Neural cell (in vitro differentiated cells): ENCODE data around the gene FGD5. TPM values are rescaled to one million over a fixed set of nuclear protein-coding genes. Genes with fewer than 3 reads are reported as not detected.

ENCODE experiments used
- H2AFZ ChIP-seq: fragments of 200-600, 300-800 bp; sonication (generic), shearing (Covaris generic); 2 replicates; pipeline ENCODE4 v1.6.0; 2014; ENCODE audit warnings: low read depth, mild to moderate bottlenecking, antibody characterized with exemption, low read length, moderate library complexity
- H3F3A ChIP-seq: fragments of 200-600 bp; shearing (Covaris generic); 2 replicates; pipeline ENCODE4 v1.6.1; 2016; ENCODE audit warnings: mild to moderate bottlenecking, moderate library complexity, mixed read lengths, antibody characterized with exemption, low read length; ENCODE audit not compliant: insufficient read depth, poor library complexity, severe bottlenecking
- H3K27ac ChIP-seq: fragments of 200-600, 300-800 bp; sonication (generic), shearing (Covaris generic); 2 replicates; pipeline ENCODE4 v1.5.1; 2014; ENCODE audit warnings: mild to moderate bottlenecking, low read length, moderate library complexity
- H3K27me3 ChIP-seq: fragments of 300-800, 200-600 bp; sonication (generic), shearing (Covaris generic); 2 replicates; pipeline ENCODE4 v1.6.0; 2014; ENCODE audit warnings: mild to moderate bottlenecking, low read depth, low read length, moderate library complexity; ENCODE audit not compliant: insufficient read depth
- H3K36me3 ChIP-seq: fragments of 300-800, 200-600 bp; sonication (generic), shearing (Covaris generic); 2 replicates; pipeline ENCODE4 v1.5.1; 2014; ENCODE audit warnings: mild to moderate bottlenecking, antibody characterized with exemption, low read length, moderate library complexity; ENCODE audit not compliant: insufficient read depth
- H3K4me2 ChIP-seq: fragments of 300-800, 200-600 bp; sonication (generic), shearing (Covaris generic); 2 replicates; pipeline ENCODE4 v1.6.0; 2014; ENCODE audit warnings: mild to moderate bottlenecking, low read length
- H3K4me3 ChIP-seq: fragments of 300-800, 200-600 bp; sonication (generic), shearing (Covaris generic); 2 replicates; pipeline ENCODE4 v1.5.1; 2014; ENCODE audit warnings: mild to moderate bottlenecking, low read length, moderate library complexity
- H3K79me2 ChIP-seq: fragments of 200-600 bp; shearing (Covaris generic); replicated peaks from 2 replicates; pipeline ENCODE4 v1.6.0; 2014; ENCODE audit warnings: mild to moderate bottlenecking, low read length, moderate library complexity; ENCODE audit not compliant: insufficient read depth
- H3K9ac ChIP-seq: fragments of 300-800, 200-600 bp; sonication (generic), shearing (Covaris generic); 2 replicates; pipeline ENCODE4 v1.6.1; 2016; ENCODE audit warnings: mild to moderate bottlenecking, low read length, mixed read lengths
- H3K9me2 ChIP-seq: fragments of 200-600 bp; shearing (Covaris generic); 2 replicates; pipeline ENCODE4 v1.6.1; 2016; ENCODE audit warnings: mild to moderate bottlenecking, low read length, mixed read lengths; ENCODE audit not compliant: insufficient read depth
- H3K9me3 ChIP-seq: fragments of 200-600, 300-800 bp; sonication (generic), shearing (Covaris generic); 2 replicates; pipeline ENCODE4 v1.6.1; 2016; ENCODE audit warnings: mild to moderate bottlenecking, mixed run types, low read length, moderate library complexity, mixed read lengths
- H4K20me1 ChIP-seq: fragments of 200-600 bp; shearing (Covaris generic); 2 replicates; pipeline ENCODE4 v1.6.1; 2016; ENCODE audit warnings: mild to moderate bottlenecking, mixed run types; ENCODE audit not compliant: insufficient read depth
- EP300 ChIP-seq: fragments of 450-650 bp; conservative IDR thresholded peaks from 2 replicates; pipeline ENCODE4 v1.6.1; 2014; ENCODE audit warnings: antibody characterized with exemption, mild to moderate bottlenecking, moderate library complexity; ENCODE audit not compliant: poor library complexity, severe bottlenecking
- EZH2 ChIP-seq: fragments of 200-600, 300-800 bp; shearing (Covaris generic), sonication (generic); IDR thresholded peaks from 2 replicates; pipeline ENCODE4 v1.6.1; 2014; ENCODE audit warnings: antibody characterized with exemption, low read length, borderline replicate concordance, mild to moderate bottlenecking; ENCODE audit not compliant: insufficient read depth, poor library complexity, severe bottlenecking
- MXI1 ChIP-seq: fragments of 450-650 bp; conservative IDR thresholded peaks from 2 replicates; pipeline ENCODE4 v1.6.1; 2014; ENCODE audit warnings: antibody characterized with exemption, mild to moderate bottlenecking; ENCODE audit not compliant: poor library complexity, severe bottlenecking
- POLR2AphosphoS5 ChIP-seq: IDR thresholded peaks from 2 replicates; pipeline ENCODE4 v1.6.1; 2012
- RAD21 ChIP-seq: fragments of 450-650 bp; conservative IDR thresholded peaks from 2 replicates; pipeline ENCODE4 v1.6.1; 2014; ENCODE audit warnings: antibody characterized with exemption, mild to moderate bottlenecking, moderate library complexity
- SMC3 ChIP-seq: fragments of 450-650 bp; conservative IDR thresholded peaks from 2 replicates; pipeline ENCODE4 v1.6.1; 2014; ENCODE audit warnings: antibody characterized with exemption, mild to moderate bottlenecking, moderate library complexity; ENCODE audit not compliant: poor library complexity
- TAF1 ChIP-seq: IDR thresholded peaks from 2 replicates; pipeline ENCODE4 v1.6.1; 2012; ENCODE audit warnings: low read depth
- polyA plus RNA-seq: library from polyadenylated mRNA; depleted of rRNA; stranded (reverse); fragments of >200 nt; gene quantifications from 2 replicates; pipeline ENCODE4 v1.2.3, GENCODE V29; 2014
- TF ChIP-seq, protein P1 (sequence below): fragments of 450-650 bp; IDR thresholded peaks from 2 replicates; pipeline ENCODE4 v1.5.1; 2014; ENCODE audit warnings: antibody characterized with exemption, mild to moderate bottlenecking, moderate library complexity; ENCODE audit not compliant: poor library complexity, severe bottlenecking
- TF ChIP-seq, protein P2 (sequence below): IDR thresholded peaks from 2 replicates; pipeline ENCODE4 v1.6.1; 2012; ENCODE audit warnings: borderline replicate concordance

The FGD5 gene
- polyA plus RNA-seq, 1 donor from 2014 or later, result not detected

DNA sequence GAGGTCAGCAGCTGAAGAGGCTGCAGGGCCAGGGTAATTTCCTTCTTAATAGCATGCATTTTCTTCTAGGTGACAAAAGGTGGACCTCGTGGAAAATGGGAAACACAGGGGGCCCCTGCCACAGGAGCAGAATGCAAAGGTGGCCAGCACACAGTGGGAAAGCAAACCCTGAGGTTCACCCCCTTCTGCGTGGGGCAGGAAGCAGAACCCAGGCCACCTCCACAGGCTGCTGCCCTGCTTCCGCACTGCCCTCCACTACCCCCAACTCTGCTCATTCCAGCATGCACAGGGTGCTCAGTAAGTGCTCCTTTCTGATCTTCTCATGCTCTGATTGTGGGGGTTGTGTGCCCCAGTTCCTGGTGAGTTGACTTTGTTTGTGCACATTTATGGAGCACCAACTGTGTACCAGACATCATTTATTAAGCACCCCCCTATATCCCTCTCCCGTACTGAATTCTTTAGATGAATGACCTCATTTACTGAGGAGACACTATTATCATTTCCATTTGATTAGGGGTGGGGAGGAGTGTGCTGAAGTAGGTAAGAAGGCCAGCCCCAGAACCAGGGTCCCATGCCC is 12.7 kb upstream of the FGD5 start:
- Histone ChIP-seq H3K4me2 (no peak overlapping the region), H3K9me2 (no peaks in the 10 kb centered on the region), H3K36me3 (no peaks in the 10 kb centered on the region), H3K27me3 (peaks cover 22% of the 10 kb centered on the region), H4K20me1 (no peaks in the 10 kb centered on the region), H2AFZ (no peak overlapping the region), H3F3A (no peaks in the 10 kb centered on the region), H3K27ac (no peak overlapping the region), H3K9me3 (no peaks in the 10 kb centered on the region), H3K9ac (no peak overlapping the region), H3K79me2 (no peaks in the 10 kb centered on the region), H3K4me3 (no peak overlapping the region)
- TF ChIP-seq TAF1 (no peak), EZH2 (no peak), POLR2AphosphoS5 (no peak)

DNA sequence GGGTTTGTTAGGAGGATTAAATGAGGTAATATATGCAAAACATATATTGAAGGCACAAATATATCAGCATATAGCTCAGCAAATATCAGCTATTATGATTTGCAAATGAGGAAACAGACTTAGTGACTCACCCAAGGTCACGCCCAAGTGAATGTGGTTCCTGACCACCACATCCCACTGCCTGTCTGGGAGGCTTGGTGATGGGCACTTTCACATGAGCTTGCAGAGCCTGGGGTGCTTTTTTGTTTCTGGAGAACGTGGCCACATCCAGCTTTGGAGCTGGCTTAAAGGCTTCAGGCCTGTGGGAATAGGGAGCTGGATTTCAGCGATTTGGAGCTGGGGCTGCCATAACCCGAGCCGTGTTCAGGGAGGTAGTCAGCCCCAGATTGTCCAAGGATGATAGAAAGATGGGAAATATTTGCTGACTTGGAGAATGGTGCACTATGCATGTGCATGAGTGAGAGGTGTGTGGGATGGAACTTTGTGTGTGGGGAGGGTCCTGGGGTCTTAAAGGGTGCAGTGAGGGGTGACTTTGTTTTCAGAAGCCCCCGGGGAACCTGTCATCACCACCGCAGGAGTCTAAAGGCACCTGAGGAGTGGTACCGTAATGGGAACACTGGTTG is 12.0 kb upstream of the FGD5 start:
- TF ChIP-seq MXI1 (no peak), RAD21 (no peak), EZH2 (no peak)
- no peak overlapping the region for H3K4me3 ChIP-seq
- no peaks in the 10 kb centered on the region for H3K9me2 ChIP-seq
- no peaks in the 10 kb centered on the region for H3K36me3 ChIP-seq
- no peaks in the 10 kb centered on the region for H3F3A ChIP-seq
- no peaks in the 10 kb centered on the region for H3K79me2 ChIP-seq
- H3K9me3 ChIP-seq, result no peaks in the 10 kb centered on the region
- H3K27ac ChIP-seq, result no peak overlapping the region
- H2AFZ ChIP-seq, result no peak overlapping the region
- no peak overlapping the region for H3K9ac ChIP-seq
- H3K4me2 ChIP-seq, result no peak overlapping the region
- peaks cover 29% of the 10 kb centered on the region for H3K27me3 ChIP-seq
- no peaks in the 10 kb centered on the region for H4K20me1 ChIP-seq

DNA sequence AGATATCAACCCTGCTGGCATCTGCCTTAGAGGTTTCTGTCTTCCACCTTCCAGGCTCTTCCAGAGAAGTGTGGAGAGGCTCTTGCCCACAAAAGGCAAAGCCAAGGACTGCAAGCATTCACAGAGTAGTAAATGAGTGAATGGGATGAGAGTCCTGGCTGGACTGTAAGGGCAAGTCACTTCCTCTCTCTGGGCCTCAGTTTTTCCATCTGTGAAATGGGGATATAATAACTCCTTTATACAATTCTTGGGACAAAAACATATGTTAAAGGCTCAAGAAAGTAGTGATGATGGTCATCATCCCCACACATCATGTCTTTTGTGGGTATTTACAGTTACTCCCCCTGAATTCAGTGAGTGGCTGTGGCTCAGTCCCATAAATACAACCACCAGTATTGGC is 10.7 kb upstream of the FGD5 start:
- Histone ChIP-seq H3K4me2 (no peak overlapping the region), H3K27me3 (peaks cover 41% of the 10 kb centered on the region), H2AFZ (no peak overlapping the region), H4K20me1 (no peaks in the 10 kb centered on the region), H3K9me2 (no peaks in the 10 kb centered on the region), H3K4me3 (no peak overlapping the region), H3K9ac (no peak overlapping the region), H3K36me3 (no peaks in the 10 kb centered on the region), H3K9me3 (no peaks in the 10 kb centered on the region), H3F3A (no peaks in the 10 kb centered on the region), H3K79me2 (no peaks in the 10 kb centered on the region), H3K27ac (no peak overlapping the region)
- TF ChIP-seq, protein P1, sequence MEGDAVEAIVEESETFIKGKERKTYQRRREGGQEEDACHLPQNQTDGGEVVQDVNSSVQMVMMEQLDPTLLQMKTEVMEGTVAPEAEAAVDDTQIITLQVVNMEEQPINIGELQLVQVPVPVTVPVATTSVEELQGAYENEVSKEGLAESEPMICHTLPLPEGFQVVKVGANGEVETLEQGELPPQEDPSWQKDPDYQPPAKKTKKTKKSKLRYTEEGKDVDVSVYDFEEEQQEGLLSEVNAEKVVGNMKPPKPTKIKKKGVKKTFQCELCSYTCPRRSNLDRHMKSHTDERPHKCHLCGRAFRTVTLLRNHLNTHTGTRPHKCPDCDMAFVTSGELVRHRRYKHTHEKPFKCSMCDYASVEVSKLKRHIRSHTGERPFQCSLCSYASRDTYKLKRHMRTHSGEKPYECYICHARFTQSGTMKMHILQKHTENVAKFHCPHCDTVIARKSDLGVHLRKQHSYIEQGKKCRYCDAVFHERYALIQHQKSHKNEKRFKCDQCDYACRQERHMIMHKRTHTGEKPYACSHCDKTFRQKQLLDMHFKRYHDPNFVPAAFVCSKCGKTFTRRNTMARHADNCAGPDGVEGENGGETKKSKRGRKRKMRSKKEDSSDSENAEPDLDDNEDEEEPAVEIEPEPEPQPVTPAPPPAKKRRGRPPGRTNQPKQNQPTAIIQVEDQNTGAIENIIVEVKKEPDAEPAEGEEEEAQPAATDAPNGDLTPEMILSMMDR, result no peak

DNA sequence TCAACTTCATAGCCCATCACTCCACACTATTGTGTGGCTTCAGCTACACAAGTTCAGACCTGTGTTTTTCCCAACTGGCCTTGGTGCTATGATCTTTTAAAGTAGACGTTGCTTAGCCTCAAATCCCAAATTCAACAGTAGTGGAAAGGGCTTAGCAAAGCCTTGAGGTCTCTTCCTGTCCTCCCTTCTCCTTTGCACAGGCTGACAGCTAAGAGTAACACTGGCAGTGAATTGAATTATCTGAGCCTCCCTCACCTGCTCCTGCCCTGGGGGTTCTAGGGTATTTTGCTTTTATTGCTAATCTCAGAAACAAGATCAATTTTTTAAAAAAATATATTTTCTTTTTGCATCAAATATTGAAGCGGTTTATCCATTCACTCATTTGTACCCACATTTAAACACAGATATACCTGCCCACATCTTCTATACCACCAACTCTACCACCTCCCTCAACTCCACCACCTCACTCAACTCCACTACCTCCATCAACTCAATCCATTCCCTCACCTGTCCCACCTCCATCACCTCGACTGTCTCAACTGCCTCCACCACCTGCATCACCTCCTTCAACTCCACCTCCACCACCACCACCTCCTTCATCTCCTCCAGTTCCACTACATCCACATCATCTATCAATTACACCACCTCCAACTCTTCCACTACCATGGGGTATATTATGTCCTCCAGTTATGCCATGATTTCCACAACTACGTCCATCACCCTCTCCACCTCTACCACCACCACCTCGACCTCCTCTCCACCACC is 10.1 kb upstream of the FGD5 start:
- no peak overlapping the region for H3K4me2 ChIP-seq
- H3K79me2 ChIP-seq, result no peaks in the 10 kb centered on the region
- no peak overlapping the region for H2AFZ ChIP-seq
- no peak overlapping the region for H3K9ac ChIP-seq
- H4K20me1 ChIP-seq, result no peaks in the 10 kb centered on the region
- no peak overlapping the region for H3K4me3 ChIP-seq
- no peaks in the 10 kb centered on the region for H3F3A ChIP-seq
- peaks cover 47% of the 10 kb centered on the region for H3K27me3 ChIP-seq
- no peak overlapping the region for H3K27ac ChIP-seq
- no peaks in the 10 kb centered on the region for H3K36me3 ChIP-seq
- no peaks in the 10 kb centered on the region for H3K9me3 ChIP-seq
- no peaks in the 10 kb centered on the region for H3K9me2 ChIP-seq
- TF ChIP-seq, protein P1, result no peak
- no peak for TF ChIP-seq POLR2AphosphoS5
- TF ChIP-seq SMC3, result no peak
- no peak for TF ChIP-seq MXI1
- no peak for TF ChIP-seq RAD21
- TF ChIP-seq, protein P2, sequence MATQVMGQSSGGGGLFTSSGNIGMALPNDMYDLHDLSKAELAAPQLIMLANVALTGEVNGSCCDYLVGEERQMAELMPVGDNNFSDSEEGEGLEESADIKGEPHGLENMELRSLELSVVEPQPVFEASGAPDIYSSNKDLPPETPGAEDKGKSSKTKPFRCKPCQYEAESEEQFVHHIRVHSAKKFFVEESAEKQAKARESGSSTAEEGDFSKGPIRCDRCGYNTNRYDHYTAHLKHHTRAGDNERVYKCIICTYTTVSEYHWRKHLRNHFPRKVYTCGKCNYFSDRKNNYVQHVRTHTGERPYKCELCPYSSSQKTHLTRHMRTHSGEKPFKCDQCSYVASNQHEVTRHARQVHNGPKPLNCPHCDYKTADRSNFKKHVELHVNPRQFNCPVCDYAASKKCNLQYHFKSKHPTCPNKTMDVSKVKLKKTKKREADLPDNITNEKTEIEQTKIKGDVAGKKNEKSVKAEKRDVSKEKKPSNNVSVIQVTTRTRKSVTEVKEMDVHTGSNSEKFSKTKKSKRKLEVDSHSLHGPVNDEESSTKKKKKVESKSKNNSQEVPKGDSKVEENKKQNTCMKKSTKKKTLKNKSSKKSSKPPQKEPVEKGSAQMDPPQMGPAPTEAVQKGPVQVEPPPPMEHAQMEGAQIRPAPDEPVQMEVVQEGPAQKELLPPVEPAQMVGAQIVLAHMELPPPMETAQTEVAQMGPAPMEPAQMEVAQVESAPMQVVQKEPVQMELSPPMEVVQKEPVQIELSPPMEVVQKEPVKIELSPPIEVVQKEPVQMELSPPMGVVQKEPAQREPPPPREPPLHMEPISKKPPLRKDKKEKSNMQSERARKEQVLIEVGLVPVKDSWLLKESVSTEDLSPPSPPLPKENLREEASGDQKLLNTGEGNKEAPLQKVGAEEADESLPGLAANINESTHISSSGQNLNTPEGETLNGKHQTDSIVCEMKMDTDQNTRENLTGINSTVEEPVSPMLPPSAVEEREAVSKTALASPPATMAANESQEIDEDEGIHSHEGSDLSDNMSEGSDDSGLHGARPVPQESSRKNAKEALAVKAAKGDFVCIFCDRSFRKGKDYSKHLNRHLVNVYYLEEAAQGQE, result no peak
- no peak for TF ChIP-seq EZH2
- TF ChIP-seq EP300, result no peak
